Kidney glomerular epithelial cell (primary cell): Measurements from ENCODE around the gene PRODH2.

Experiments
- DNase-seq: peaks from one replicate; lab custom pipeline; 2025; lab: John Stamatoyannopoulos, UW

The PRODH2 gene, protein sequence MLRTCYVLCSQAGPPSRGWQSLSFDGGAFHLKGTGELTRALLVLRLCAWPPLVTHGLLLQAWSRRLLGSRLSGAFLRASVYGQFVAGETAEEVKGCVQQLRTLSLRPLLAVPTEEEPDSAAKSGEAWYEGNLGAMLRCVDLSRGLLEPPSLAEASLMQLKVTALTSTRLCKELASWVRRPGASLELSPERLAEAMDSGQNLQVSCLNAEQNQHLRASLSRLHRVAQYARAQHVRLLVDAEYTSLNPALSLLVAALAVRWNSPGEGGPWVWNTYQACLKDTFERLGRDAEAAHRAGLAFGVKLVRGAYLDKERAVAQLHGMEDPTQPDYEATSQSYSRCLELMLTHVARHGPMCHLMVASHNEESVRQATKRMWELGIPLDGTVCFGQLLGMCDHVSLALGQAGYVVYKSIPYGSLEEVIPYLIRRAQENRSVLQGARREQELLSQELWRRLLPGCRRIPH

DNA sequence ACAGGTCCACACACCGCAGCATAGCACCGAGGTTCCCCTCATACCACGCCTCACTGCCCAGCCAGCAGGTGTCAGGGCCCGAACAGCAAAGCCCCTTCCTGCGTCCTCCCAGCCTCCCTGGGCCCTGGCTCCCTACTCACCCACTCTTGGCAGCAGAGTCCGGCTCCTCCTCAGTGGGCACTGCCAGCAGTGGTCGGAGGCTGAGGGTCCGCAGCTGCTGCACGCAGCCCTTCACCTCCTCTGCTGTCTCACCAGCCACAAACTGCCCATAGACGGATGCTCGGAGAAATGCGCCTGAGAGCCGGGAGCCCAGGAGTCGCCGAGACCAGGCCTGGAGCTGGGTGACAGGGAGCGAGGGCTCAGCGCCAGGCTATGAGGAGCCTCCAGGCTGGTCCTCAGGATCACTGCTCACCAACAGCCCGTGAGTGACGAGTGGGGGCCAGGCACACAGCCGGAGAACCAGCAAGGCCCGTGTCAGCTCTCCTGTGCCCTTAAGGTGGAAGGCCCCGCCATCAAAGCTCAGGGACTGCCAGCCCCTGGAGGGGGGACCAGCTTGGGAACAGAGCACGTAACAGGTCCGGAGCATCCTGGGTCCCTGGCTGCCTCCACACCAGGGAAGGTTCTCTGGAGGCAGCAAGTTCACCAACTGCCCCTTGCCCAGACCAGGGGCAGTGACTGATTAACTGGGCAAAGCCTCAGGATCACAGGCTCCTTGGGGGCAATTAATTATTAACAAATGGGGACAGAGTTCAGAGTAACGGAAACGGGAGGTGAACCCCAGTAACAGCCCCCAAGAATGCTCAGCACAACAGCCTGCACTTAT is at the start of gene PRODH2:
PRODH2 (minus strand) TSS at position 626 of the 823 bp plus-strand sequence; CDS start at position 586, 40 bp downstream.
- no peak for DNase-seq

DNA sequence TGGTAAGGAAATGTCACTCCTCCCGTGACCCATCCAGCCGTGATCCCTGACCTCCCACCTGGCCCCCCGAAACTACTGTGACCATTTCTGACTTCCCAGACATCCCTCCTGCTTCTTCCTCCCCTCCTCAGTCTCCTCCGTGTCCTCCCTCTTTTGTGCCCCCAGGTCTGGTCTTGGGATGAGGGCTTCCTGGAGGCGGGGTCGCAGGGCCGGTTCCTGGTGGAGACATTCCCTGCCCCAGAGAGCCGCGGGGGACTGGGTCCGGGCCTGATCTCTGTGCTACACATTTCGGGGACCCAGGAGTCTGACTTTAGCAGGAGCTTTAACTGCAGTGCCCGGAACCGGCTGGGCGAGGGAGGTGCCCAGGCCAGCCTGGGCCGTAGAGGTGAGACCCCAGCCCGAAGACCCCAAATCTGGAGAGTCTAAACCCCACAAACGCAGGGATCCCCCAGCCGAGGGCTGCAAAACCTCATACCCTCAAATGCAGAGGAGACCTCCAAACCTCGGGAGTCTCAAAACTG is 49.1 kb upstream of the PRODH2 start:
- no peak for DNase-seq

DNA sequence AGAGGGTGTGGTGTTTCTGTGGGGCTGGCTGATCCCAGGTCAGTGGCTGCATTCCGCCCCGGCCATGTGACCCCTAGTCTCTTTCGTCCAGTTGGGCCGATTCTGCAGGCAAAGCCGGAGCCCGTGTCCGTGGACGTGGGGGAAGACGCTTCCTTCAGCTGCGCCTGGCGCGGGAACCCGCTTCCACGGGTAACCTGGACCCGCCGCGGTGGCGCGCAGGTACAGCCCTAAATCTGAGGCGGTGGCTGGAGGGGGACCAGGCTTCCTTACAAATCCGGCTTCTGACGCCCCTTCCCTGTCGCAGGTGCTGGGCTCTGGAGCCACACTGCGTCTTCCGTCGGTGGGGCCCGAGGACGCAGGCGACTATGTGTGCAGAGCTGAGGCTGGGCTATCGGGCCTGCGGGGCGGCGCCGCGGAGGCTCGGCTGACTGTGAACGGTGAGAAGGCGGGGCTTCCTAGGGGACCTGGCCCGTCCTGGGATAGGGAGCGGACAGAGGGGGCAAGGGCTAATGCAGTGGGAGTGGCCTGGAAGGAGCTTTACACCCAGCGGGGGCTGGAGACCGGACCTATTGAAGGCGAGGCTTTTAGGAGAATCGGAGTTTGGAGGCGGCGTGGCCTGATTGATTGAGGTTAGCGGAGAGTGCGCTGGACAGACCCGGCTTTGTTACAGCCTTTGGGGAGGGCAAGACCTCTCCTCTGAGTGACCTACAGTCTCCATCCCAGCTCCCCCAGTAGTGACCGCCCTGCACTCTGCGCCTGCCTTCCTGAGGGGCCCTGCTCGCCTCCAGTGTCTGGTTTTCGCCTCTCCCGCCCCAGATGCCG is 48.4 kb upstream of the PRODH2 start:
- DNase-seq: no peak

DNA sequence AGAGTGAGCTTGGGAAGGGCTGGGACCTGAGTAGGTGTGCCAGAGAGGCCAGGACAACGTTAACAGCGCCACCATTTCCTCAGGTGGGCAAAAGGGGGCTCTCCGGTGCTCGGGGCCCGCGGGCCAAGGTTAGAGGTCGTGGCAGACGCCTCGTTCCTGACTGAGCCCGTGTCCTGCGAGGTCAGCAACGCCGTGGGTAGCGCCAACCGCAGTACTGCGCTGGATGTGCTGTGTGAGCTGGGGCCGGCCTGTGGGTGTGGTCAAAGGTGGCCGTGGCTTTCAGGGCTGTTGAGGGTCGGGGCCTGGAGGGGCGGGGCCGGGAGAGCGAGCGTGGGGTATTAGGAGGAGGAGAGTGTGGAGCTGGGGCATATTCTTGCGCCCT is 47.8 kb upstream of the PRODH2 start:
- DNase-seq: no peak

DNA sequence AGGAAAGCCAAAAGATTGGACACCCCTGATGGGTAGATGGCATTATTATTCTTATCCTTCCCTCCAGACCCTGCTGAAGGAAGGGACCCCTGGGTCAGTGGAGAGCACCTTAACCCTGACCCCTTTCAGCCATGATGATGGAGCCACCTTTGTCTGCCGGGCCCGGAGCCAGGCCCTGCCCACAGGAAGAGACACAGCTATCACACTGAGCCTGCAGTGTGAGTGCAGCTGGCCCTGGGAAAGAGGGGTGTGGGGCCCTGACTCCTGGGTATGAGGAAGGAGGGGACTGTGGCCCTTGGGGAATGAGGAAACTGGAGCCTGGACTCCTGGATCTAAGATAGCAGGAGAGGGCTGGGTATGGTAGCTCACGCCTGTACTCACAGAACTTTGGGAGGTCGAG is 46.8 kb upstream of the PRODH2 start:
- DNase-seq: no peak

DNA sequence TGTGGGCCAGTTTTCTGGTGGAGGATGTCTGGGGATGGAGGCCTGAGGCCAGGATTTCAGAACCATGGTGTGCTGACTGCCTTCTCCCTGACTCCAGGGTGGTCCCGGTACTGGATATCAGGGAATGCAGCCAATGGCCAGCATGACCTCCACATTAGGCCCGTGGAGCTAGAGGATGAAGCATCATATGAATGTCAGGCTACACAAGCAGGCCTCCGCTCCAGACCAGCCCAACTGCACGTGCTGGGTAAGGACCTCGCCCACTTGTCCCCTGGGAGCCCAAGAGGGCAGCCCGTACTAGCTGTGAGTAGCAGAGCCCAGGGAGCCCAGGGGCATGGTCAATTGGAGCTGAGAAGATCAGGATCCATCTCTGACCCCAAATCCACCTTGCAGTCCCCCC is 45.7 kb upstream of the PRODH2 start:
- no peak for DNase-seq

DNA sequence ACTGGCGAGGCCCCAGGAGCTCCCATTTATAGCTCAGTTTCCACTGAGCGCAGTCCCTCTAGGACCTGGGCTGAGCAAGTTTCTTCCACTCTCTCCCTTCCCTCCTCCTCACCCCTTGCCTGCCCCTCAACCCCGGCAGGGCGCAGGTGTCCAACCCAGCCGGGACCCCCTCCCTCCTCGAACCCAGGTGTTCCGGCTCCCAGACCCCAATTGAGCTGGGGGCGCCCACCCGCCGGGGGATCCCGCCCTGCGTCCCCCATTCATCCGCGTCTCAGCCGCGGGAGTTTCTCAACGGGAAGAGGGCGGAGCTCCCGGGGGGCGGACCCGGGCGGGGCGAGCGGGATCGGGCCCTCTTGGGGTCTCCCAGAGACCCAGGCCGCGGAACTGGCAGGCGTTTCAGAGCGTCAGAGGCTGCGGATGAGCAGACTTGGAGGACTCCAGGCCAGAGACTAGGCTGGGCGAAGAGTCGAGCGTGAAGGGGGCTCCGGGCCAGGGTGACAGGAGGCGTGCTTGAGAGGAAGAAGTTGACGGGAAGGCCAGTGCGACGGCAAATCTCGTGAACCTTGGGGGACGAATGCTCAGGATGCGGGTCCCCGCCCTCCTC is 44.0 kb upstream of the PRODH2 start, which contains the start of gene KIRREL2:
KIRREL2 (plus strand) TSS at position 366 of the 604 bp plus-strand sequence; CDS start at position 575, 209 bp downstream.
- no peak for DNase-seq

DNA sequence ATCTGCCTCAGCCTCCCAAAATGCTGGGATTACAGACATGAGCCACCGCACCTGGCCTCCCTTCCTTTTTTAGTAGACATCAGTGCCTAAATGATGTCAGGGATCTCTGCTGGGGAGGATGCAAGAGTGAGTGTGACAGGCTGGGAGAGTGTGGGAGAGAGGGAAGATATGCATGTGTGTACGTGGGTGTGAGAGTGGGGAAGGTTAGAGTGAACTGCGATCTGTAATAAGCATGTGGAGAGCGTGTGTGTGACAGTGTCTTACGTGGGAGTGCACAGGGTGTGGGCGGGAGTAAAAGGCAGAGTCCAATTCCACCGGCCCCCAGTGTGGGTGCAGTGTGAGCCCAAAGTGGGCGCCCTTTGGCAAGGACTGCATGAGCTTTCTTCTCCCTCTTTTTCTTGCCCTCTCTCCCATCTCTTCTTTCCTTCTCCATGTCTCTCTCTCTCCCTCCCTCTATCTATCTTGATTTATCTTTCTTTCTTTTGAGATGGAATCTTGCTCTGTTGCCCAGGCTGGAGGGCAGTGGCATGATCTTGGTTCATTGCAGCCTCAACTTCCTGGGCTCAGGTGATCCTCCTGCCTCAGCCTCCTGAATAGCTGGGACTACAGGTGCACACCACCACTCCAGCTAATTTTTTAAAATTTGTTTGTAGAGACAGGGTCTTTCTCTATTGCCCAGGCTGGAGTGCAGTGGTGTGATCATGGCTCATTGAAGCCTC is 40.6 kb upstream of the PRODH2 start:
- DNase-seq: no peak

DNA sequence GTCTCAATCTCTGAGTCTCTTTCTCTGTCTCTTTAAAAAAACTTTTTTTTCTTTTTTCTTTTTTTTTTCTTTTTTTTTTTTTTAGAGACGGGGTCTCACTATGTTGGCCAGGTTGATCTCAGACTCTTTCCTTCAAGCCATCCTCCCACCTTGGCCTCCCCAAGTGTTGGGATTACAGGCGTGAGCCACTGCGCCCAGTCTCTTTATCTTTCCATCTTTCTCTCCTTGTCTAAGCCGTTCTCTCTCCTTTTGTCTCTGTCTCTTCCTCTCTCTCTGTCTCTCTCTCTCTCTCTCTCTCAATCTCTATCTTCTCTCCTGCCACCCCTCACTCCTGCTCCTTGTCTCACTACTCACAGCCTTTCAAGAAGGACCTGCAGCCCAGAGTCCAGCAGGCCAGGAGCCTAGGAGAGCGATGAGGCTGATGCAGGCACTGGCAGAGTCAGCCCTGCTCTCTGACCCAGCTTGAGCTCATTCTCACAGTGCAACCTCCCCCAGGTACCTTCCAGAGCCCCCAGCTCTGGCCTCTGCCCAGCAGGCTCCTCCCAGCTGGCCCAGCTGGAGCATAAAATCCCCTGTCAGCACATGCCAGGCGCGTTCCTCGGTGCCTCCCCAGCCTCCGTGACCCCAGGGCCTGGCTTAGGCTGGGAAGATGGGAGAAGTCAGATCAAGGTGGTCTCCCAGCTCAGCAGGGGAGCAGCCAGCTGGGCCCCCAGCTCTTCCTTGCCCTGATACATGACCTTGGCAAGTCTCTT is 39.6 kb upstream of the PRODH2 start, which contains the start of gene NPHS1:
NPHS1 (minus strand) TSS at position 476 of the 752 bp plus-strand sequence. CDS start 667 bp downstream, outside the sequence.
- peak; percentile 5 for DNase-seq

DNA sequence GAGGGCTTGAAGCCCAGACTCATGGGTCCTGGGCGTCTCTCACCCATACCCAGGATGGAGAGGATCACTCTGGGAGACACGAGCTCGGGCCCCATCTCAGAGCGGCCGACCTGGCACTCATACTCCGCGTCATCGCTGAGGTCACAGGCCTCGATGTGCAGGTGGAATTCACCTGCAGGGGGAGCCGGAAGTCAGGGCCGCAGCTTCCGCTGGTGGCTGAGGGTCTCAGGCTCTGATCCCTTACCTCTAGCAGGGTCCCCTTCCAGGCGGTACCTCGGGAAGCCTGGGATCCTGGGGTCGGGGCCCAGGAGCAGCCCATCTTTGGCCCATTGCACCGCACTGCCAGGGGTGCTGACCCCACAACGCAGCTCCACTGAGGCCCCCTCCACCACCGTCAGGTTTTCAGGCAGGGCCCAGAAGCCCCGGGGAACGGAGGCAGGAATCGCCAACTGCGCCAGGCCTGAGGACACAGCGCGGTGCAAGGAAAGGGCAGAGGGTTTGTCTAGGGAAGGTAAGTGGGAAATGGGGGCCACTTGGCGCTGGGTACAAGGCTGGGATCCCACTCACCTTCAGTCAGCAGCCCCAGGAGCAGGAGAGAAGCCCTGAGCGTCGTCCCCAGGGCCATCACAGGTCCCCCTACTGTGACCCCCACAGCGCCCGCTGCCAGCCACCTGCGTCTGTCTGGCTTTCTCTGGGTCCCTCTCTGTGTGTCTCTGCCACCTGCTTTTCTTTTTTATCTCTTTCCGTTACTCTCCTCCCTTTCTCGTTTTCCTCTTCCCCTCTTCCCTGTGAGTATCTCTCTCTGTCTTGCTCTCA is 38.8 kb upstream of the PRODH2 start:
- DNase-seq: no peak

DNA sequence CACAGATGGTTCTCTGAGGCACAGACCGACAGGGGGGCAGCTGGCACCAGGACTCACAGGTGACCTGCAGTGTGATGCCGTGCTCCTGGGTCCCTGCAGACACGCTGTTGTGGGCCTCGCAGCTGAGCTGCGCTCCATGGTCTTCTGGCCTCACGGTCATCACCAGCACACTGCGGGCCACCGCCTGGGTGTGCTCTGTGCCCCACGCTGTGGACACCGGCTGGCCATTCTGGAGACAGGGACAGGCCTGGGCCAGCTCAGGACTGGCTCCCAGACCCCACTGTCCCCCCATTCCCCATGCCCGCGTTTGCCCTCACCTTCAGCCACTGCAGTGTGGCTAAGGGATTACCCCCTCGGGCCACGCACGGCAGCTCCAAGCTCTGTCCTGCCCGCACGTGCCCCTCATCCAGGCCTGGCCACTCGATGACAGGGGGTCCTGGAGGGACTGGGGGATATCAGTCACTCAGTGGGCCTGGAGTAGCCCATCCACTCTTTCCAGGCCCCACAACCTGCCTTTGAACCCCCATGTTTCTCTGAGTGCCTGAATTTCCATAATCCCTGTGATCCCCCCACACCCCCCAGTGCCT is 36.4 kb upstream of the PRODH2 start:
- DNase-seq: no peak

DNA sequence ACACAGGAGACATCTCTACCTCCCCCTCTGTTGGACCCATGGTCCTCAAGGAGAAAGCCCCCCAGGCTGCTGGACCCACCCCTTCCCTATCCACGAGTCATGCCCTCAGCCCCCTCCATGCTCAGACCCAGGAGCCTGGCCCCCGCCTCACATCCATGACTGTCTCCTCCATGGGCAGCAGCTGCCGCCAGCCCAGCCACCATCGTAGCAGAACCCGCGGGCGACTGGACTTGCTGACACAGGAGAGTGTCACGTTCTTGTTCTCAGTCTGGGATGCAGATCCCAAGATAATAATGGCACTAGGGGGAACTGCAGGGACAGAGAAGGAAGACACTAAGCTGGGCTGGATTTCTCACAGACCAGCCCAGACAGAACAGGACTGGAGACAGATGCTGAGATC is 35.8 kb upstream of the PRODH2 start:
- no peak for DNase-seq

DNA sequence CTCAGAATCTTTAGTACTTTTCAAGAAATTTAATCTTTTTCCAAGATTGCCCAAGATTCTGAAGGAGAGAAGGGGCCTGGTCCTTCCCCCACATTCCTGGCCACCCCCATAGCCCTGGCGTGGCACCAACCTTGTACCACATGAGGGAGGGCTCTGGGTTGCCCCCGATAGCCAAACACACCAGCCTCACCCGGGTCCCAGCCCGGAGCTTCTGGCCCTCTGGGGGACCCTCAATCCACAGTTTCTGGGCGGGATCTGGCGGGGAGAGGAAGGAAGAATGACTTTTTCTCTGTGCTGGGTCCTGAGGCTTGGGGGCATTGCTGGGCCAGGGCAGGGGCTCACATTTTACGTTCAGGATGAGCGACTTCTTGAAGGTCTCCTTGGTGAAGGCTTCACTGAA is 35.3 kb upstream of the PRODH2 start:
- no peak for DNase-seq

DNA sequence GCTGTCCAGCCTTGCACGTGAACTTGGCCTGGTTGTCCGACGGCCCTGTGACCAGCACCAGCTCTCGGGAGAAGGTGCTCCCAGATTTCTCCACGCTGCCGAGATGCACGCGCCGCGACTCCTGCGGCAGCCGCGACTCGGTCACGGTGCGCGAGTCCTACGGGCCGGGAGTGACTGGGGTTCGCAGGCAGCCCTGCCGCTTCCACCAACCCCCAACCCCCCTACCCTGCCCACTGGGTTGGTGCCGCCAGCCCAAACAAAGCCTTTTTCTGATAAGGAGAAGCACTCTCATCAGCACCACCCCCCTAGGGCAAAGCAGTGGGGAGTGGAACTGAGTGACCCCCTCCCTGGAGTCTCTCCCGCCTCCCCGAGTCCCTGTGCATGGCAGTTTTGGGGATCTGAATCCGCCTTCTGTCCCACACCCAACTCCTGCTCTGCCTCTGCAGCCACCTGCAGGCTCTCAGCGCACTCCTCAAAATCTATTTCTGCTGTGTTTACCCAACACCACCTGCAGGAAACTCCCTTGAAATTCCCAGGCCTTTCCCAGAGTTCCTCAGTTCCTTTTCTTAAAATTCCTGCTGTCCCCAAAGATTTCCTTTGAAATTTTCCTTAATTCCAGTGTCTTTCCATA is 33.5 kb upstream of the PRODH2 start:
- no peak for DNase-seq

DNA sequence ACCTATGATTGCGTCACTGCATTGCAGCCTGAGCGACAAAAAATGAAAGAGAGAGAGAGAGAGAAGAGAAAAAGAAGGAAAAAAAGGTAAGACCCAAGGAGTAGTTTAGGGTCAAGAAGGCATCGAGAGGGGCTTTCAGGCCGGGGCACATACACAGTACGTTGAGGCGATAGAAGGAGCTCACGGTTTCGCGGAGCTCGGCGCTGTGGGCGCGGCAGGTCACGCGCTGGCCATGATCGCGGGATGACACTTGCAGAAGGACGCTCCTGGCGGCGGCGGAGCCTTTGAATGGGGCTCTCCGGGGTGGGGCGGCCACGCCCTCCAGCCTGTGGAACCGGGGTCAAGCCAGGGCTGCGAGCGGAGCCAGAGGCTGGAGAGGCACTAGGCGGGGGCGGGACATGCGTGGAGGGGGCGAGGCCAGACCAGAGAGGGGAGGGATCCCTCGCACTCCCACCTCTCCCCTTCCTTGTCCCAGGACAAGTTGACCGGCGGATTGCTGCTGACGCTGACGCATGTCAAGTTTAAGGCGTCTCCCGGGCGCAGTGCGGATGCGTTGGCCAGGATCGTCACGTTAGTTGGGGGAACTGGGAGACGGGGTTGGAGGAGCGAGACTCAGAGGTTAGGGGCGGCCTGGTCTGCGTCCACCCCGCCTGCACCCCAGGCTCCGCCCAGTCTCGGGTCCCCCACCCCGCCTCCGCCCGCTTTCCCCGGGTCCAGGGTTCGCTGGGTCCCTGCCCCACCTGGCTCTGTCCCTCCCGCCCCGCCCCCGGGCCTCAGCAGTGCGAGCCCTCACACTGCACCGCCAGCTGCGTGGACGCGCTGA is 32.8 kb upstream of the PRODH2 start:
- DNase-seq: no peak

DNA sequence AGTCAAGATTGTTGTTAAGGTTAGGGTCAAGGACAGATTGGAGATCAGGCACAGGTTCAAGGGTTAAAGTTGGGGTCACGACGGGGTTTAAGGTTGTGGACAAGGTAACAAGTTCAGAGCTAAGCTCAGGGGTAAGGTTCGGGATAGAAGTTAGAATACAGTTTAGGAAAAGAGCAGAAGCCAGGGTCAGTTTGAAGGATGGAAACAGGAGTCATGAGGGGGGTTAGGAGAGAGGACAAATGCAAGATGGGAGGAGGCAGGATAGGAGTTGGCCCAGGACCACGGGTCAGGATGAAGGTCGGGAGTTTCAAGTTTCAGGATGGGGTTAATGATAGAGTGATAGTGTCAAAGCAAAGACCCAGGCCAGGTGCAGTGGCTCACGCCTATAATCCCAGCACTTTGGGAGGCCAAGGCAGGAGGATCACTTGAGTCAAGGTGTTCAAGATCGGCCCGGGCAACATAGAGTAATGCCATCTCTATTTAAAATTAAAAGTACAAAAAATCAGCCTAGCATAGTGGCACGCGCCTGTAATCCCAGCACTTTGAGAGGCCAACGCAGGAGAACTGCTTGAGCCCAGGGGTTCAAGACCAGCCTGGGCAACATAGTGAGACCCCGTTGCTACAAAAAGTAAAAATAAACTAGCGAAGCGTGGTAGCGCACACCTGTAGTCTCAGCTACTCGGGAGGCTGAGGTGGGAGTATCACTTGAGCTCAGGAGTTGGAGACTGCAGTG is 32.0 kb upstream of the PRODH2 start:
- no peak for DNase-seq
